22Rv1 (cell line): ENCODE measurements around the gene MYCBPAP.

Experiments used
- ZFX ChIP-seq: fragments of 450-650 bp; IDR thresholded peaks from 2 replicates; pipeline ENCODE4 v1.6.1; 2017; ENCODE audit warnings: antibody characterized with exemption, borderline replicate concordance
- TF ChIP-seq, protein P1 (sequence below): fragments of 450-650 bp; IDR thresholded peaks from 2 replicates; pipeline ENCODE4 v1.5.1; 2017; ENCODE audit warnings: mild to moderate bottlenecking

DNA sequence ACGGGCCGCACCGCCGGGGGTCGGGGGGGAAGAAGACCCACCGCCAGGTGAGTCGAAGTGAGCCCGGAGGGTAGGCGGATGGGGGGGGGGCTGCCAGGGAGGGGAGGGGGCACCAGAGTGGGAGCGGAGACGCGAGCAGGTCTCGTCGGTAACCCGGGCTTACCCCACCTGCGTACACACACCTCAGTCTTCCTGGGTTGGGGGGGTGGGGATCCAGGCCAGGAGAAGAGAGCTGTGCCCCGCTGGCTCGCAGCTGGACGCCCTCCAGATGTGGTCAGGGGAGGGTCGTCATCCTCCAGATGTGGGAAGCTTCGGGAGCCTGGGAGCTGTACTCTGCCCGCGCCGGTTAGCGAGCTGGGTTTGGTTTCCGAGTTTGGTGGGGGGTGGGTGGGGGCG is 53.5 kb downstream of the MYCBPAP start:
- TF ChIP-seq, protein P1, sequence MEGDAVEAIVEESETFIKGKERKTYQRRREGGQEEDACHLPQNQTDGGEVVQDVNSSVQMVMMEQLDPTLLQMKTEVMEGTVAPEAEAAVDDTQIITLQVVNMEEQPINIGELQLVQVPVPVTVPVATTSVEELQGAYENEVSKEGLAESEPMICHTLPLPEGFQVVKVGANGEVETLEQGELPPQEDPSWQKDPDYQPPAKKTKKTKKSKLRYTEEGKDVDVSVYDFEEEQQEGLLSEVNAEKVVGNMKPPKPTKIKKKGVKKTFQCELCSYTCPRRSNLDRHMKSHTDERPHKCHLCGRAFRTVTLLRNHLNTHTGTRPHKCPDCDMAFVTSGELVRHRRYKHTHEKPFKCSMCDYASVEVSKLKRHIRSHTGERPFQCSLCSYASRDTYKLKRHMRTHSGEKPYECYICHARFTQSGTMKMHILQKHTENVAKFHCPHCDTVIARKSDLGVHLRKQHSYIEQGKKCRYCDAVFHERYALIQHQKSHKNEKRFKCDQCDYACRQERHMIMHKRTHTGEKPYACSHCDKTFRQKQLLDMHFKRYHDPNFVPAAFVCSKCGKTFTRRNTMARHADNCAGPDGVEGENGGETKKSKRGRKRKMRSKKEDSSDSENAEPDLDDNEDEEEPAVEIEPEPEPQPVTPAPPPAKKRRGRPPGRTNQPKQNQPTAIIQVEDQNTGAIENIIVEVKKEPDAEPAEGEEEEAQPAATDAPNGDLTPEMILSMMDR: no peak
- TF ChIP-seq ZFX: no peak
